BE2C (cell line): Measurements from ENCODE around the gene SFXN3.

Source experiments
- DNase-seq: peaks from one replicate; pipeline ENCODE4 v3.0.0-alpha.2; 2020
- H3K27me3 ChIP-seq: fragments of 250-450 bp; sonication (Bioruptor Pico); 2 replicates; pipeline ENCODE4 v1.5.1; 2020; ENCODE audit warnings: mild to moderate bottlenecking
- H3K36me3 ChIP-seq: fragments of 250-450 bp; sonication (Bioruptor Pico); 2 replicates; pipeline ENCODE4 v1.5.1; 2020; ENCODE audit warnings: mild to moderate bottlenecking
- H3K4me1 ChIP-seq: fragments of 250-450 bp; sonication (Bioruptor Pico); 2 replicates; pipeline ENCODE4 v1.5.1; 2020
- H3K4me3 ChIP-seq: 2 replicates; pipeline ENCODE4 v1.5.1; 2011; ENCODE audit warnings: low read depth, low read length
- H3K9me3 ChIP-seq: fragments of 250-450 bp; sonication (Bioruptor Pico); 2 replicates; pipeline ENCODE4 v1.5.1; 2020
- CTCF ChIP-seq: IDR thresholded peaks from 2 replicates; pipeline ENCODE4 v1.5.1; 2012; ENCODE audit warnings: mild to moderate bottlenecking, low read depth, low read length

SFXN3 gene

GRCh38 chr10:101013365-101013825 lies 17.6 kb upstream of the SFXN3 start:
- Histone ChIP-seq H3K9me3 (no peaks in the 10 kb centered on the region), H3K4me3 (no peak overlapping the region), H3K4me1 (peaks cover 9% of the 10 kb centered on the region), H3K36me3 (no peaks in the 10 kb centered on the region), H3K27me3 (no peaks in the 10 kb centered on the region)
- DNase-seq: no peak
- TF ChIP-seq CTCF: no peak

DNA sequence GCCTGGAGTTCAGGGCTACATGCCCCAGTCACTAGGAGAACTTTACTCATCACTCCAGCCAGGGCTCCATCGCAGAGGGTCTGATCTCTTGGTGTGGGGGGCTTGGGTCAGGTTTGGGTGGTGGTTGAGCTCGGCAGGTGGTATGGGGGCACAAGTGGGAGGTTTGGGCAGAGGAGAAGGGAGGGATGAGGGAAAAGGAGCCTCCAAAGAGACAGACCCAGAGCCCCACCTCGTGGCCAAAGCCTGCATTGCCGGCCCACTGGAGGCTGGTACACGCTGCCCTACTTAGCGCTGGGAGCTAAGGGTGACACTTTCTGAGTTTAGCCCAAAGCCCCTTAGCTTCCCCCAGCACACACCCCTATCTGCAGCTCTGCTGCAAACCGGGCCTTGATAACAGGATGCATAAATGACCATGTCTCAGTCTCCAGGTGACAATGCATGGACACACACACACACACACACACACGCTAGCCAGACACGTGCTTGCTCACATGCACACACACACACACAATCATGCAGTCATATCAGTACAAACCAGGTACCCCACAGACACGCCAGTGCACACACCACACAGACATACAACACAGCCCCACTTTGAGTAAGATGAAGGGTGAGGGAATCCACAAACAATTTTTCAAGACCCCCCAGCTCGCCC lies 16.7 kb upstream of the SFXN3 start:
- no peaks in the 10 kb centered on the region for H3K36me3 ChIP-seq
- H3K4me1 ChIP-seq: peaks cover 8% of the 10 kb centered on the region
- no peaks in the 10 kb centered on the region for H3K9me3 ChIP-seq
- no peak overlapping the region for H3K4me3 ChIP-seq
- TF ChIP-seq CTCF: peak; percentile 91
- H3K27me3 ChIP-seq: no peaks in the 10 kb centered on the region
- peak; percentile 84 for DNase-seq

DNA sequence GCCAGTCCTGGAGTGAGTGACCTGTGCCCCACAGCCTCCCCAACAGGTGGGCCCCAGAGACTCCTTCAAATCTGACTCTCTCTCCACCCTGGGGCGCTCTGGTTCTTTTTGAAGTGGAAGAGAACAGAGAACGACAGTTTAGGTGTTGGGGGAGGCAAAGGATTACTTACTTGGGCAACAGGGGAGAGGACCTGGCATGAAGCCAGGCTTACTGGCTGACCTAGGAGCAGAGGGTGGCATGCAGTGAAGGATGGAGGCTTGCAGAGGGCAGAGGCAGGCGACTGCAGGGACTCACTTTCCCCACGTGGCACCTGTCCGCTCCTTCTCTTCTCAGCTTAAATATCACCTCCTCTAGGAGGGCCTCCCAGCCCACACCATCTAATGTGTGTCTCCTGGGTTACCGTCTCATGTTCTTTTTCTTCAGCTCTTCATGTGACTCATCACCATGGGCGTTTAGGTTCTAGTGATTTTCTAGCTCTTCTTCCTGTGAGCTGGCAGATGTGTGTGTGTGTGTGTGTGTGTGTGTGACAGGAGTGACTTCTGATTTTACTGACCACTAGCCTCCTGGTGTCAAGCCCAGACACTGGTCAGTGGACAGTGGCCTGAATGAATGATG lies 16.0 kb upstream of the SFXN3 start:
- Histone ChIP-seq H3K4me1 (peaks cover 8% of the 10 kb centered on the region), H3K9me3 (no peaks in the 10 kb centered on the region), H3K4me3 (no peak overlapping the region), H3K36me3 (no peaks in the 10 kb centered on the region), H3K27me3 (no peaks in the 10 kb centered on the region)
- TF ChIP-seq CTCF: no peak
- no peak for DNase-seq

GRCh38 chr10:101015582-101015973 lies 15.5 kb upstream of the SFXN3 start:
- no peak for DNase-seq
- no peaks in the 10 kb centered on the region for H3K27me3 ChIP-seq
- H3K36me3 ChIP-seq: no peaks in the 10 kb centered on the region
- H3K4me1 ChIP-seq: peaks cover 8% of the 10 kb centered on the region
- H3K9me3 ChIP-seq: no peaks in the 10 kb centered on the region
- TF ChIP-seq CTCF: no peak
- no peak overlapping the region for H3K4me3 ChIP-seq

- no peaks in the 10 kb centered on the region for H3K27me3 ChIP-seq
- TF ChIP-seq CTCF: no peak
- DNase-seq: no peak
Observed at GRCh38 chr10:101016814-101017213, 14.2 kb upstream of the SFXN3 start.

DNA sequence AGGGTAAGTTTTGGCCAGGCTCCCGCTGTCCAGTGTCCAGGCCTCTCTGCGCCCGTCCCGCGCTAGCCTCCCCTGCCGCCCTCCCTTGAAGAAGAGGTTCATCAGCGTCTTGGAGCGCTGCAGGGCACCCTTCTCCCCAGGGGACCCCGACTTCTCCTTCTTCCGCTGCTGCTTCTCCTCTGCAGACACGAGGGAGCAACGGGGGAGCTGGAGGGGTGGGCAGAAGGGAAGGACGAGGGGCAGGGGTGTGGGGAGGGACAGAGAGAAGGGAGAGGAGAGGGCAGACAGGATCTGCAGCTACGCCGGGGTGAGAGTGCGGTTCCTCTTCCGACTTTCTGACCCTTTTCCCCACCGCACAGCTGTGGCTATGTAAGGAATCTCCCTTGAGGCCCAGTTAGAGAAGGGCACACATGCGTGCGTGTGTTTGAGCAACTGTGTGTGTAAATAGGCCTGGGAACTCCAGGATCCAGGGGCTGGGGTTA lies 12.9 kb upstream of the SFXN3 start:
- no peaks in the 10 kb centered on the region for H3K36me3 ChIP-seq
- peaks cover 6% of the 10 kb centered on the region for H3K4me1 ChIP-seq
- no peaks in the 10 kb centered on the region for H3K9me3 ChIP-seq
- DNase-seq: no peak
- no peak overlapping the region for H3K4me3 ChIP-seq
- H3K27me3 ChIP-seq: no peaks in the 10 kb centered on the region
- TF ChIP-seq CTCF: no peak

More at GRCh38 chr10:101016814-101017213, 14.2 kb upstream of the SFXN3 start:
- Histone ChIP-seq H3K4me1 (peaks cover 8% of the 10 kb centered on the region), H3K36me3 (no peaks in the 10 kb centered on the region), H3K4me3 (no peak overlapping the region), H3K9me3 (no peaks in the 10 kb centered on the region)
